A673 (cell line): ENCODE data around the gene SYTL3. TPM values are rescaled to one million over a fixed set of nuclear protein-coding genes. Genes with fewer than 3 reads are reported as not detected.
"Not testable (repeated sequence)": the region's sequence is repeated elsewhere in the genome, so short reads cannot be mapped to it uniquely, and the experiment has no call there.

ENCODE experiments used
- BruUV-seq: library from RNA; stranded (reverse); fragments of 400-500 nt; replicated peaks from 2 replicates; lab custom pipeline; 2021; lab: Mats Ljungman, UMichigan
- CTCF ChIA-PET: fragments of 300-600 bp; sonication (Branson Sonifier 250); formaldehyde crosslinking; loops from one replicate; lab custom pipeline; 2022; ENCODE audit warnings: antibody characterized with exemption; lab: Charles Lee
- POLR2A ChIA-PET: fragments of 300-600 bp; sonication (Branson Sonifier 250); formaldehyde crosslinking; loops from one replicate; lab custom pipeline; 2022; ENCODE audit warnings: antibody characterized with exemption; ENCODE audit not compliant: low non-redundant PET; lab: Charles Lee
- DNase-seq: peaks from one replicate; pipeline ENCODE4 v3.0.0-alpha.2; 2015; ENCODE audit warnings: low spot score
- H3K27ac ChIP-seq: fragments of 200-600 bp; sonication (generic); 2 replicates; pipeline ENCODE4 v1.5.1; 2016; ENCODE audit warnings: mixed run types, low read depth, mild to moderate bottlenecking, mixed read lengths, antibody characterized with exemption, low read length; ENCODE audit not compliant: poor library complexity, severe bottlenecking
- H3K27me3 ChIP-seq: fragments of 200-600 bp; sonication (generic); replicated peaks from 2 replicates; pipeline ENCODE4 v1.6.1; 2017; ENCODE audit warnings: mixed run types, low read depth, mild to moderate bottlenecking, mixed read lengths, antibody characterized with exemption, low read length; ENCODE audit not compliant: insufficient read depth, poor library complexity
- H3K36me3 ChIP-seq: fragments of 200-600 bp; sonication (generic); 2 replicates; pipeline ENCODE4 v1.6.1; 2016; ENCODE audit warnings: mixed run types, mild to moderate bottlenecking, mixed read lengths, antibody characterized with exemption, low read length; ENCODE audit not compliant: insufficient read depth, poor library complexity, severe bottlenecking
- H3K4me1 ChIP-seq: fragments of 200-600 bp; sonication (generic); 2 replicates; pipeline ENCODE4 v1.6.1; 2017; ENCODE audit warnings: mixed run types, mild to moderate bottlenecking, mixed read lengths, antibody characterized with exemption, low read length; ENCODE audit not compliant: insufficient read depth, poor library complexity, severe bottlenecking
- H3K4me3 ChIP-seq: fragments of 200-600 bp; sonication (generic); 2 replicates; pipeline ENCODE4 v1.5.1; 2016; ENCODE audit warnings: low read depth, mixed run types, mild to moderate bottlenecking, mixed read lengths, low read length; ENCODE audit not compliant: poor library complexity, severe bottlenecking
- H3K9me3 ChIP-seq: fragments of 200-600 bp; sonication (generic); 2 replicates; pipeline ENCODE4 v1.6.1; 2016; ENCODE audit warnings: mixed run types, low read depth, mild to moderate bottlenecking, mixed read lengths, antibody characterized with exemption, low read length; ENCODE audit not compliant: poor library complexity, severe bottlenecking
- EZH2 ChIP-seq: fragments of 200-600 bp; sonication (generic); IDR thresholded peaks from 2 replicates; pipeline ENCODE4 v1.6.1; 2017; ENCODE audit warnings: borderline replicate concordance, low read depth, mild to moderate bottlenecking, mixed read lengths, antibody characterized with exemption, low read length; ENCODE audit not compliant: poor library complexity, severe bottlenecking
- intact Hi-C: fragments of 100-400 bp; cut with micrococcal nuclease; formaldehyde crosslinking; loops from one replicate; pipeline ENCODE4 v1.10.0; 2022; ENCODE audit not compliant: unreplicated experiment
- total RNA-seq: library from RNA; stranded (reverse); gene quantifications from 2 replicates; pipeline ENCODE4 v1.2.3, GENCODE V29; 2021
- TF ChIP-seq, protein P1 (sequence below): fragments of 300-800, 200-600 bp; sonication (generic); conservative IDR thresholded peaks from 2 replicates; pipeline ENCODE4 v1.5.1; 2017; ENCODE audit warnings: low read depth, mild to moderate bottlenecking, antibody characterized with exemption, low read length, moderate library complexity, mixed read lengths

The SYTL3 gene
- total RNA-seq, 1 experiment from 2014 or later, result 0.82 TPM

DNA sequence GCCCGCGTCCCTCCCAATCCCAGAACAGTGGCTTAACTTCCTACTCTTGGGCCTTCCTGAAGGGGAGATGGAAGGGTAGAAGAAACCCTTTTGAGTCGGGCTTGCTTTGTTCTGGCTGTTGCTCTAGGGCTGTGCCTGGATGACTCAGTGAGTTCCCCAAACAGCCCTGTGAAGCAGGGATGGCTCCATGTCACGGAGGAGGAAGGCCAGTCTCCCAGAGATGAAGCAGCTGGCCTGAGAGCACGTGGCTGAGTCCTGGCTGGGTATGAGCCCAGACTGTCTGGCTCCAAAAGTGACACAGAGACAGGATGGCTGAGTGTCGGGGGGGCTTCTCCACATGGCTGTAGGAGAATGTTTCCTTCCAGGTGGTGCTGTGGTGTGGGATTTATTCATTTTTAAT is 4.6 kb downstream of the SYTL3 start:
- H3K36me3 ChIP-seq, result no peaks in the 10 kb centered on the region
- BruUV-seq, result no TSS peak
- H3K4me1 ChIP-seq, result peaks cover 16% of the 10 kb centered on the region
- H3K4me3 ChIP-seq, result no peak overlapping the region
- ChIA-PET POLR2A (no interaction called here), CTCF (no interaction called here)
- H3K27ac ChIP-seq, result no peak overlapping the region
- H3K9me3 ChIP-seq, result no peaks in the 10 kb centered on the region
- DNase-seq, result no peak
- TF ChIP-seq, protein P1, sequence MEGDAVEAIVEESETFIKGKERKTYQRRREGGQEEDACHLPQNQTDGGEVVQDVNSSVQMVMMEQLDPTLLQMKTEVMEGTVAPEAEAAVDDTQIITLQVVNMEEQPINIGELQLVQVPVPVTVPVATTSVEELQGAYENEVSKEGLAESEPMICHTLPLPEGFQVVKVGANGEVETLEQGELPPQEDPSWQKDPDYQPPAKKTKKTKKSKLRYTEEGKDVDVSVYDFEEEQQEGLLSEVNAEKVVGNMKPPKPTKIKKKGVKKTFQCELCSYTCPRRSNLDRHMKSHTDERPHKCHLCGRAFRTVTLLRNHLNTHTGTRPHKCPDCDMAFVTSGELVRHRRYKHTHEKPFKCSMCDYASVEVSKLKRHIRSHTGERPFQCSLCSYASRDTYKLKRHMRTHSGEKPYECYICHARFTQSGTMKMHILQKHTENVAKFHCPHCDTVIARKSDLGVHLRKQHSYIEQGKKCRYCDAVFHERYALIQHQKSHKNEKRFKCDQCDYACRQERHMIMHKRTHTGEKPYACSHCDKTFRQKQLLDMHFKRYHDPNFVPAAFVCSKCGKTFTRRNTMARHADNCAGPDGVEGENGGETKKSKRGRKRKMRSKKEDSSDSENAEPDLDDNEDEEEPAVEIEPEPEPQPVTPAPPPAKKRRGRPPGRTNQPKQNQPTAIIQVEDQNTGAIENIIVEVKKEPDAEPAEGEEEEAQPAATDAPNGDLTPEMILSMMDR, result no peak
- TF ChIP-seq EZH2, result no peak
- intact Hi-C loops, result no loop called here
- H3K27me3 ChIP-seq, result no peaks in the 10 kb centered on the region

DNA sequence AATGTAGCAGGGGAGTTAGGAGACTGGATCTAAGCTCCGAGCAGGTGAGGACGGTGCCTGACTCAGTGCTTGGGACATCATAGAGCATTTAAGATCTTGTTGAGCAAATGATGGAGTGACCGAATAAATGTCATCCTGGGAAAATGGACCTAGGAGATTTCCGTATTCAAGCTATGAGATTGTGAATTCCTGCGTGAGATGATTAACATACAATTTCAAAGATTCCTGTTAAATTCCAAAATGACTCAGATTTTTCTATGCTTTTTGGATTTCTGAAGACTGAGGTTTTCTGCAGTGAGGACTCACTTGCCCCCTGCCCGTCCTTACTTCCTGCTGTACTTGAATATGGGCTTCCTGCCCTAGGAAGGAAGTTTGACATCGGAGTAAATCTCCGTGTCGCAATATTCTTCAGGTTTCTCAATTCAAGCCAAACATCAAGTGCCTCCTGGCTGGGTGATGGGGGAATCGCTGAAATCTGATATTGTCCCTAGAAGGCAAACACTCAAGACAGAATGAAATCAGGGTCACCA is 5.2 kb downstream of the SYTL3 start:
- H3K9me3 ChIP-seq, result no peaks in the 10 kb centered on the region
- DNase-seq, result peak; percentile 68
- intact Hi-C loops, result no loop called here
- H3K4me1 ChIP-seq, result peaks cover 14% of the 10 kb centered on the region
- H3K36me3 ChIP-seq, result no peaks in the 10 kb centered on the region
- H3K27me3 ChIP-seq, result no peaks in the 10 kb centered on the region
- H3K27ac ChIP-seq, result no peak overlapping the region
- no TSS peak for BruUV-seq
- ChIA-PET POLR2A (no interaction called here), CTCF (no interaction called here)
- TF ChIP-seq, protein P1, result no peak
- no peak for TF ChIP-seq EZH2
- H3K4me3 ChIP-seq, result no peak overlapping the region

DNA sequence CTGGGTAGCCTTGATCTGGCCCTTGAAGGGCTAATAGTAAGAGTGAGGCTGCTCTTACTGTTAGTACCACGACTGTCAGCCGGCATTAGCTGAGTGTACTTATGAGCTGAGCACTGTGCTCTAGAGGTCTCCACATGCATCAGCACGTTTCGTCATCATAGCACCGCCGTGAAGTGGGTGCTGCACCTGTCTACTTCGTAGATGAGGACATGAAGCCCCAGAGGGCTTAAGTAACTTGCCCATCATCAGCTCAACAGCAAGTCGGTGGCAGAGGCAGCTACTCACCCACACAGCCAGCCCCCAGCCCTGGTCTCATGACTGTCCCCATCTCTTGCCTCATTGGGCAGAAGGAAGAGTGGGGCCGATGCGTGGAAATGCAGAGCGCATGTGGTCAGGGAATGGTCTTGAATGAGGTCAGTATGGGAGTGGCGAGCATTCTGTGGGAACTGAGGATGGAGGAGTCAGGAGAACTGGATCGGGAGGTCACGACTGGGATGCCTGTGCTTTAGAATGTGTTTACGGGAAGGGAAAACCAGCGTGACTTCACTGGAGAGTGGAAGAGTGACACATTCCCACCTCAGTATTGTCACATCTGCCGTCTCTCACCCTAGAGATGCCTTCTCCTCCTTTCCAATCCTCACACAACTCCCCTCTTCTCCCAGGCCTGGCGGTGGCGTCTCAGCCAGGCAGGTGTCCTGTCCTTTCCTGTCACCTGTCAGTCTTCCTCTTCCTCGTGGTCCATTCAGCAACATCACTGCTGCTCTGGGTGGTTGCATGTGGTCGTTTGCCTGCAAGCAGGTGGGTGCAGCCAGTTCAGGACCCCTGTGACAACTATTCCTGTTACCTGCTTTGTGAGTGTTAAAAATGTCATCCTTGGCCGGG is 6.0 kb downstream of the SYTL3 start:
- Histone ChIP-seq H3K27me3 (no peaks in the 10 kb centered on the region), H3K4me3 (no peak overlapping the region), H3K36me3 (no peaks in the 10 kb centered on the region), H3K4me1 (peaks cover 14% of the 10 kb centered on the region), H3K9me3 (no peaks in the 10 kb centered on the region), H3K27ac (no peak overlapping the region)
- no TSS peak for BruUV-seq
- no peak for DNase-seq
- intact Hi-C loops, result no loop called here
- ChIA-PET CTCF (interaction anchor here (1.1 kb wide), 1 partner anchor 36 kb away, joined by 3 read pairs; no protein-coding TSS in a partner anchor), POLR2A (no interaction called here)
- TF ChIP-seq EZH2, result no peak
- TF ChIP-seq, protein P1, result no peak

DNA sequence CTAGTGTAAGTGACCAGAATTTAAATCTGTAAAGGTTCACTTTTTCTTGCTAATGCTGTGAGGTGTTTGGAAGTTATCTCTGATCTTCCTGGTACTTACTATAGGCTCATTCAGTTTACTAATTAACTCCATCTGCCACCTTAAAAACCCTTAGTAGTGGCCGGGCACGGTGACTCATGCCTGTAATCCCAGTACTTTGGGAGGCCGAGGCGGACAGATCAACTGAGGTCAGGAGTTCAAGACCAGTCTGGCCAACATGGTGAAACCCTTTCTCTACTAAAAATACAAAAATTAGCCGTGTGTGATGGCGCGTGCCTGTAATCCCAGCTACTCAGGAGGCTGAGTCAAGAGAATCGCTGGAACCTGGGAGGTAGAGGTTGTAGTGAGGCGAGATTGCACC is 7.1 kb downstream of the SYTL3 start:
- H3K4me3 ChIP-seq, H3K9me3 ChIP-seq, BruUV-seq, CTCF ChIA-PET, intact Hi-C loops, POLR2A ChIA-PET, H3K36me3 ChIP-seq, H3K27me3 ChIP-seq, H3K27ac ChIP-seq, DNase-seq: not testable (repeated sequence)
- peaks cover 16% of the 10 kb centered on the region for H3K4me1 ChIP-seq
